ENCODE data around the gene UBL5. TPM values are rescaled to one million over a fixed set of nuclear protein-coding genes. Genes with fewer than 3 reads are reported as not detected.
"Not testable (repeated sequence)": the region's sequence is repeated elsewhere in the genome, so short reads cannot be mapped to it uniquely, and the experiment has no call there.

The UBL5 gene
- total and polyA plus RNA-seq, 8 donors = 220 to 301 (median 243) TPM

- DNase-seq (no peak), ATAC-seq (no peak)
- Histone ChIP-seq H3K4me3 (peak overlapping the region; percentile 79 to 99), H3K36me3 (peaks cover 0 to 38% of the 10 kb centered on the region in 2 donors), H3K27me3 (no peaks in the 10 kb centered on the region), H3K9me3 (no peaks in the 10 kb centered on the region), H3K27ac (no peak overlapping the region), H3K4me1 (peaks cover 8 to 21% of the 10 kb centered on the region in 2 donors)
- intact Hi-C loops (cut with DNase I) = no loop called here
- TF ChIP-seq CTCF (IDR thresholded peaks at IDR 0.05) = no peak
These were observed 8.3 kb downstream of the UBL5 start for GRCh38 chr19:9836021-9836420.

GRCh38 chr19:9838324-9838723 lies 10.6 kb downstream of the UBL5 start:
- Histone ChIP-seq H3K27me3 (no peaks in the 10 kb centered on the region), H3K9me3 (peaks cover 0 to 5% of the 10 kb centered on the region in 2 donors), H3K36me3 (peaks cover 0 to 57% of the 10 kb centered on the region in 2 donors), H3K4me1 (peaks cover 8 to 21% of the 10 kb centered on the region in 2 donors), H3K4me3 (no peak overlapping the region), H3K27ac (no peak overlapping the region)
- no peak for ATAC-seq
- no peak for TF ChIP-seq CTCF (IDR thresholded peaks at IDR 0.05)
- intact Hi-C loops (cut with DNase I) = no loop called here
- DNase-seq = no peak

GRCh38 chr19:9839415-9839814 lies 11.7 kb downstream of the UBL5 start:
- TF ChIP-seq CTCF (IDR thresholded peaks at IDR 0.05) = no peak
- H3K4me1 ChIP-seq = peaks cover 8 to 21% of the 10 kb centered on the region in 2 donors
- no peak overlapping the region for H3K4me3 ChIP-seq
- peaks cover 0 to 68% of the 10 kb centered on the region in 2 donors for H3K36me3 ChIP-seq
- no peak overlapping the region for H3K27ac ChIP-seq
- ATAC-seq (no peak), DNase-seq (peak in 2 of 4 donors; percentile 62 to 86)
- H3K27me3 ChIP-seq = no peaks in the 10 kb centered on the region
- peaks cover 0 to 11% of the 10 kb centered on the region in 2 donors for H3K9me3 ChIP-seq
- intact Hi-C loops (cut with DNase I) = no loop called here

GRCh38 chr19:9842834-9843625 lies 15.3 kb downstream of the UBL5 start:
- H3K9me3 ChIP-seq = peaks cover 0 to 11% of the 10 kb centered on the region in 2 donors
- no peaks in the 10 kb centered on the region for H3K27me3 ChIP-seq
- peaks cover 0 to 98% of the 10 kb centered on the region in 2 donors for H3K36me3 ChIP-seq
- no peak for ATAC-seq
- H3K4me3 ChIP-seq = no peak overlapping the region
- no peak overlapping the region for H3K27ac ChIP-seq
- no peak for TF ChIP-seq CTCF (IDR thresholded peaks at IDR 0.05)
- intact Hi-C loops (cut with DNase I) = no loop called here
- H3K4me1 ChIP-seq = no peaks in the 10 kb centered on the region
- DNase-seq = peak in 1 of 4 donors; percentile 42

GRCh38 chr19:9843626-9844273 lies 16.0 kb downstream of the UBL5 start:
- H3K27me3 ChIP-seq; H3K4me1 ChIP-seq; DNase-seq; H3K27ac ChIP-seq; intact Hi-C loops (cut with DNase I); H3K4me3 ChIP-seq; ATAC-seq: not testable (repeated sequence)
- Histone ChIP-seq H3K36me3 (peaks cover 0 to 98% of the 10 kb centered on the region in 2 donors), H3K9me3 (peaks cover 0 to 11% of the 10 kb centered on the region in 2 donors)
